Amygdala (tissue), 56 donors: Measurements from ENCODE around the gene C4orf17.
"Not testable (repeated sequence)": the region's sequence is repeated elsewhere in the genome, so short reads cannot be mapped to it uniquely, and the experiment has no call there.

Experiments
- DNase-seq, 56 donors: peaks; one replicate each; lab custom pipeline; 2025; lab: John Stamatoyannopoulos, UW

Gene C4orf17

DNA sequence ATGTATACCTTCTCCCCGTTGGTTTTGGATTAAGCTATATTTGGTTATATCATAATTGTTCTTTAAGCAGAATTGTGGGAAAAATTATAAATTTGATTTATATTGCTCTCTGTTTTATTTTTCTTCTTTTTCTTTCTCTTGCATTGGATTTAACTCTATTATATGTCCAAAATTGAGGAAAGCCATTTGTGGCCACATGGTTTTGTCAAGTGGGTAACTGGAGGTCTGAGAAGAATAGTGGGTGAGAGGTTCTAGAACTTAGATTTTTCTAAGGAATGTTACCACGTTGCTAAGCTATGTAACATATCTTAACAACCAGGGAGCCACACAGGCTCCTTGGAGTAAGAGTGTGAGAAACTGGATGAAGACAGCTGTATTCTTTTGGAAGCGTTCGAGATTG, at the start of gene C4orf17:
TSS of gene C4orf17 (plus strand) at position 301 of the 400 bp plus-strand sequence. CDS start 2,061 bp downstream, outside the sequence.
- no peak for DNase-seq

DNA sequence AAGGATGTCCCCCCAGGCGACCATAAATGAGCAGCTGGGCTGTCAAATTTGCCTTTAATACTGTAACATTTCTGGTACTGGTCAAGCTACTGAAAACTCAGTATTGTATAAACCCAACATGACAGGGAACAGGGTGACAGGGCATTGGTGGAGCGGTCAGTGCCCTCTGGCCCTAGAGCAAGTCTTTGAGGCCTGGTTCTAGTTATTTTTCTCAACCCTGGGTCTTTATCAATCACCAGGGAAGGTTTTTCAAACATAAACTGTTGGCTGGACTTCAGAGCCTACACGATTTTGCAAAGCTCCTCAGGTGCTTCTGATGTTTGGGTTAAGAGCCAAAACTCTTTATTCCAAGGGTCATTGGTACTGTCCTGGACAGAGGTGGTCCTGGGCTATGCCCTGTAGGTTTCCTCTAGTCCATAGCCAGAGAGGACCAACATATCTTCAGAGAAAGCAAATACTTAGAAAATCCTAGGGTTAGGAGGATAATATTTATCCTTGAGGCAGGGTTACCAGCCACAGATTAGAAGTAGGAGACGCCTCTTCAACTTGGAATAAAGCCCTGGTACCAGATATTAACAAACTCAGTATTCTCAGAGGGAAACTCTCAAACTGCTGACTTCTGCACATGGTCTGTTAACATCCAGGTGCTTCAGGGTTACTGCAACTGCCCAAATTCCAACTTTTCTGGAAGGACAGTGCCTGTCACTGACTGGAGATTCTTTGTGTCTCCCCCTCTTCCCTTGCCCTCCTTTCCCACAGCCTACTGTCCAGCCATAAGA, 49.0 kb upstream of the C4orf17 start:
- DNase-seq = no peak

DNA sequence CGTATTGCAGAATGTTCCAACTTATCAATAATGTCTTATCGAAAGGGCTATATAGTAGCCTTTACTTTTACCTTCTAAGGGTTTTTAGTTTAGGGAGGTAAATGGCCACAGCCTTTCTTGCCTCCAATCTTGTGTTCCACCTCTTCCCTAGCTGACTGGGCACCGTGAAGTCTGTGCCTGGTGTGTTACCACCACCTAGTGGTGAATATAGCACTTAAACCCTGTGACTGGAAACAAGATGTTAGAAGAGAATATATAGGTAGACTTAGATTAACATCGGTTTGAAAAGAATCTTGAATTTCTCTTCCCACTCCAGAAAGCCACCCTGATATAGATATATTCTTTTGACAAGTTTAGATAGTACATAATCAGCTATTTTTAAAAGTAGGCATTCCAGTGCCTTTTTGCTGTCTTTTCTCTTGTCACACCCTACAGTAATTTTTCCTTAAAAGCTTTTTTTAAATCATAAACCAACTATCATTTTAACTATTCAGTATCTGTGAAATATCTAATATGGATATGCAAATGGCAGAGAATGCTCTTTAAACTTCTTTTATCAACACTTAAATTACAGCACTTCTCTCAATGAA, 47.9 kb upstream of the C4orf17 start:
- DNase-seq = peak in 42 of 56 donors; percentile 0 to 64 (median 14)

DNA sequence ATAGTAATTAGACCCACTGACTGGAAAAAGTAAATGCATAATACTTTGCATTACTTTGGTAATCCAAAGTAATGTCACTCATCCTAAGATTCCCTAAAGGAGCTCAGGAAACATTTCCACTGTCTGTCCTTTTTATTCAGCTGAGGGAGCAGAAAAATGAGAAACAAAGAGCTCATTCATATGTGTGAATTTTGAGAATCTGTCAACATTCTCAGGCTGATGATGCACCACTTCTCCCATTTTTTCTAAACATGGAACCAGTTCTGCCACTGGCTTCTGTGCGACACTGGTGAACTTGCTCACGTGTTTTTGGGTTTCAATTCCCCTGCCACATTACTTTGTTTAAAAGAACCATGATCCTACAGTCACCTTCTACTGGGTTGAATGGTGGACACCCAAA, 47.3 kb upstream of the C4orf17 start:
- no peak for DNase-seq

DNA sequence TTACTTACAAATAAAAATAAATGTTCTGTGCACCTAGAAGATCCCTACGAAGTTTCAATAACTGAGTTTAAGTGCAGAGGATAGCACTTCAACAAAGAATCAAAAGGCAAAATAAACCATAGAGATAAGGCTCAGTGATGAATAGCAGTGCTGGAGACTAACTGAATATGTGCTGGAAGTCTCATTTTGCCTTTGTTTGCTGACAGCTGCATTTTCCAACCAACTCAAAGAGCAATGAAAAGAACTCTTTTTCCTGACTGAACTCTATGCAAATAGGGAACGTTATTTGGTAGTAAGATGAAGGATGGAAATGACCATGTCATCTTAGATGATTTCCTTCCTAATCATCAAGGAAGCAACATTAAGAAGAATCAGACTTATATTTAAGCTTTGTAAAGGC, 42.9 kb upstream of the C4orf17 start:
- DNase-seq = peak in 2 of 56 donors; percentile 0 to 4

DNA sequence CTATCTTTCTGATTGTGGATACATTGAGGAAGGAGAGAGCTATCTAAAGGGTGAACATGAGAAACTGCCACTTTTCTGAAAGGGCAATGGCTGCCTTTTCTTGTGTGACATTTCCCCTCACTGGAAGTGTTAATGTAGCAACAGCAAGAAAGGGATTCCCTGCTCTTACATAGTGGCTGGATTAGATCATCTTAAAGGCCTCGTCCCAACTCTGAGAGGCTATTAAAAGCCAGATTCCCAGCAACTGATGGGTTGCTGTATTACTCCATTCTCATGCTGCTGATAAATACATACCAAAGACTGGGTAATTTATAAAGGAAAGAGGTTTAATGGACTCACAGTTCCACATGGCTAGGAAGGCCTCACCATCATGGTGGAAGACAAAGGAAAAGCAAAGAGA, 41.9 kb upstream of the C4orf17 start:
- no peak for DNase-seq

DNA sequence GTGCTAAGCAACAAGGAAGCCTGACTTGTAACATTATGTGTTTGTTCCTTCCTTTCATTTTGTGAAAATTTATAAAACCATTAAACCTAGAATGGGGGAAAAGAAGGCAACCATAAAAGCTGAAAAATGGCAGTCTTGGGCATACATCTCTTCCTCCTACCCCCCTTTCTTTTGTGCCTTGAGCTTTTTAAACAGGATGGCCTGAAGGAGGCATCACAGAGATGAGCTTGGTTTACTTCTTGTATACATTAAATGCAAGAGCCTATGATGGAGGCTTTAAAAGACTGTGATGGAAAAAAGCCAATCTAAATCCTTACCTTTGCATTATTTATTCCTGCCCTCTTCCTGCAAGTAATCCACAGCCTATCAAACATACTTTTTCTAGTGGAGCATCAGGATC, 39.5 kb upstream of the C4orf17 start:
- no peak for DNase-seq

DNA sequence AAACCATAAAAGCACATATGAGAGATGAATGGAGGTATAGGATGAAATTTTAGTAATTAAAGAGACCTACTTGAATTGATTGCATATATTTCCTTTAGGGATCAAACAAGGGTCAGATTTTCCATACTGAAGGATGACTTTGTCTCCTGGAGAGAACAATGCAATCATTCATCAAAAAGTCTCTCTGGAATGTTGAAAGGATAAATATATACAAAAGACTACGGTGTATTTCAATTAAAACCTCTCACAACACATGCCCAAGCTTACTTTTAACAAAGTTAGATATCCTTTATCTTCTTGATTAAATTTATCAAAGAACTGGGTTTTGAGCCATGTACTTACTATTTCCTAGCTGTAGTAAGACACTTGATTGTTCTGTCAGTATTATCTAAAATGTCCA, 38.9 kb upstream of the C4orf17 start:
- DNase-seq = no peak

DNA sequence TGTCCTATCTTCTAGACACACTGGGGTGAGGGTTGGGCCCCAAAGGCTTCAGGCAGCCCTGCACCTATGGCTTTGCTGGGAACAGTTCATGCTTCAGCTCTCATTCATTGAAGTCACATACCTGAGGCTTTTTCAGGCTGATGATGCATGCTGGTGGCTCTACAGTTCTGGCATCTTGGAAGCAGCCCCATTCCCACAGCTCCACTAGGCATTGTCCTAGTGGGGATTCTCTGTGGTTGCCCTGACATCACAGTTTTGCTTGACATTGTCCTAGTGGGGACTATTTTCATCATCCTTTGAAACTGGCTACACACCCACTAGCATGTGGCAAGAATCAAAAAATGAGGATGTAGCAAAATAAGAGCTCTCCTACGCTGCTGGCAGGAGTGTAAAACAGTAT, 37.7 kb upstream of the C4orf17 start:
- DNase-seq = no peak

DNA sequence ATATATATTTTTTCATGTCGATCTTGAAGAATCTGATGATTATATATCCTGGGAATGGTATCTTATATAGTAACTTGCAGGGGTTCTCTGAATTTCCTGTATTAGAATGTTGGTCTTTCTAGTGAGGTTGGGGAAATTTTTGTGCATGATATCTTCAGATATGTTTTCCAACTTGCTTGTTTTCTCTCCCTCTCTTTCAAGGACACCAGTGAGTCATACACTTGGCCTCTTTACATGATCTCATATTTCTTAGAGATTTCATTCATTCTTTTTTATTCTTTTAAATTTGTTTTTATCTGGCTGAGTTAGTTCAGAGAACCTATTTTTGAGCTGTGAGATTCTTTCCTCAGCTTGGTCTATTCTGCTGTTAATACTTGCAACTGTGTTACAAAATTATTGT, 27.2 kb upstream of the C4orf17 start:
- no peak for DNase-seq

DNA sequence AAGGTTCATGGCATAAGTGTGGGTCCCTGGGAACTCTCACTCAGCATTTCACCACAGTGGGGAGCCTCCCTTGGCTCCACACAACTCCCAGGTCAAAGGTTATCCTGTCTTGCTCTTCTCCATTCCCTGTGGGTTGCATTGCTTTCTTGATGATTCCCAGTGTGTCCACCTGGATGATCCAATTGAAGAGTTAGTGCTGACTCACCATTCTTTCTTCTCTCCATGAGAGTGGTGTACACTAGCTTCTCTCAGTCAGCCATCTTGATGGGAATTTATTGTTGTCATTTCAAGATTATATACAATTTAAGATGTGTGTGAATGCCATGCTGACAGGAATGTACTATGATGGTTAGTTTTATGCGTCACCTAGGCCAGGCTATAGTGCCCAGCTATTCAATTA, 25.6 kb upstream of the C4orf17 start:
- no peak for DNase-seq

DNA sequence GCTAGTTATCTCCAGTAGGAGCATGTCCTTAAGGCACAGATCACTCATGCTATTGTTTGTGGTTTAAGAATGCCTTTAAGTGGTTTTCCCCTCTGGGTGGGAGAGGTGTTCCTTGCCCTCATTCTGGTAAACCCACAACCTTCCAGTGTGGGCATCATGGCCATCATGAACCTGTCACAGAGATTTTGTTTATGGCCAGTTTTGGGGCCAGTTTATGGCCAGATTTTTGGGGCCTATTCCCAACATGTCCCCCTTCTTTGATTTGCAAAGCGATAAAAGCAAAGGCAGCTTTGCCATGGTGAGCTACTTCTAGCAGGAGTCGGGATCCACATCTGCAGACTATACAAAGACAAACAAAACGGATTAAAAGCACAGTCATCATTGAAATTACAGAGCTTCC, 24.2 kb upstream of the C4orf17 start:
- DNase-seq = not testable (repeated sequence)

DNA sequence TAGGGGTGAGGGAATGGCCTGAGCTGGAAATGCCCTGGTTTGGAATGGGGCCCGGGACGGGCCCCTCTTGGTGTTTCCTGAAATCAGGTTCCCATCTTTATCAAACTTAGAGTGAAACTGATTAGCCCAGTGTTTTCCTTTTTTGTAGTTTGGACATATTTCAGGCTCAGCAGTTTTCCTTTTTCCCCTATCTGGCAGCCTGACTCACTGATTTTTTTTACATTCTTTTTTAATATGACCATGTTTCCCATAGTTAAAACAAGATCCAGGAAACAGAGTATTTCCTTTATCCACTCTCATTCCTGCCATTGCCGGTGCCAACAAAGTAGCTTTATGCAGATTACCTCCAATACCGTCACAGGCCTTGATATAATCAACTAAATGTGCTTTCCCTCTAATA, 20.5 kb upstream of the C4orf17 start:
- DNase-seq = no peak

DNA sequence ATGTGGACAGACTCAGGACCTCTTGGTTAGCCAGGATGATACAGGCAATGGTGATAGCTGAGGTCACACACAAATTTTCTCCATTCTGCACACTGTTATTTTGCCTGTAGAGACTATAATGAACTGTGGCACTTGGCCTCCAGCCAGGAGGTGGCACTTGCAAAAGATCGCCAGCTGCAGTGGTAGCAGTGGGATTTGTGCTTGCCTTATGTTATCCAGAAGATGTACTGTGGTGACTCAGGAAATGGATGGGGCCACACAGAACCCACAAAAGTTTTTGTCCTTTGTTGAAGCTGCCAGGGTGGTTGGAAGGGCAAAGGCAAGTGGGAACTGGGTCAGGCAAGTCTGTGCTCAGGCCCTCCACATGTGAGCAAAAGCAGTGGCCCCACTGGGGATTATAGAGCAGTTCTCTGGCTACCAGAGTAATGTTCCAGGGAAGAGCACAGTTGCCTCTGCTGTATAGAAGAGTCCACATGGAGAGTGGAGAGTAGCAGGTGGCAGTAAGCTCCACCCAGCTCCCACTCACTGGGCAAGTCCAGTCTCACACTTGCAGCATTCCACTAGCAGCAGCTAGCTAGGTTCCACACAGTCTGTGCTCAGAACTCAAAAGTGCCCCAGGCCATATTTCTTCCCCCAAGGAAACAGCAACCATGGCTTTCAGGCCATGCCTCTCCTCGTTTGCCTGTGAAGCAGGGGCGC, 5.9 kb upstream of the C4orf17 start:
- no peak for DNase-seq

DNA sequence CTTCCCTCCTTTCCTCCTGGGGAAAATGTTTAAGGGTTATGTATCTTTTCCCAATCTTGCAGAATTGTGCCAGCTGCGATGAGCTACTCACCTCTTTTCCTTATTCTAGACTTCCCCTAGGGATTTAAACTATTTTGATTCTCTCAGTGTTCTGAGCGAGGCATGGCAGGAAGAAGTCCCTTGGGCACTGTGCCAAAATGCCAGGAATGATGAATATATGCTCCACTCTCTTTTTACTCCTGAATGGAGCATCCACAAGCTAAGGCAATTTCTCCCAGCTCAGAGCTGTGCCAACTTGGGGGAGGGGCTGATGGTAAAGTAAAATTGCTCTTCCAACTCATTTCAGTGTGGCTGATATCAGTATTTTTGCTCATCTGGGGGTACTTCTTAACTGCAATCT, 4.0 kb upstream of the C4orf17 start:
- no peak for DNase-seq

DNA sequence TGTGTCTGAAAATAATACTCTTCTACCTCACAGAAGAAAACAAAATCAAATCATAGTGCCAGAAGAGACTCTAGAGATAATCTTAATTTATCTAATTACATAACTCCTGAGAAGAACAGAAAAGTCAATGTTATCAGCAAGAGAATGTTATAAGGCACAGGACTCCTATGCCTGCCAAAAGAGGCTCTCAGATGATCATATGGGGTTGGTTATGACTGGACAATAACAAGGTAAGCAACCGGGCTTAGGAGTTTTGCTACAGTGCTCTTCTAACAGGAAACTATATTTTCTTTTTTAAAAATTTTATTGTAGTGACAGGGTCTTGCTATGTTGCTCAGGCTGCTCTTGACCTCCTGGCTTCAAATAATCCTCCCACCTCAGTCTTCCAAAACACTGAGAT, 3.5 kb upstream of the C4orf17 start:
- DNase-seq = no peak

DNA sequence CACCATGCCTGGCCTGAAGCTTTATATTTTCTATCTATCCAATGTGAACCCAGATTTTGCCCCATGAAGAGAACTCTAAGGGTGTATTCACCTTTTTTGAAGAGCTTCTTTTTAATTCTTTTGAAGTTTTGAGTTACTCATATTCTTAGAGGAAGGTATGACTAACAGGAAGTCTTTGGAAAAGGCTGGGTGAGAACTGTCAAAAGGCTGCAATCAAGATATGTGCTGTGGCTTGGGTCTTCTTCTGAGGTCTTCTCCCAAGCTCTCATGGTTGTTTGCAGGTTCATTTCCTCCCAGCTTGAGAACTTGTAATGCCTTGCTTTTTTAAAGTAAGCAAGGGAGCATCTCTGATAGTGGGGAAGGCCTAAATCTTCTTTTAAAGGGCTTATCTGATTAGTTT, 3.1 kb upstream of the C4orf17 start:
- DNase-seq = no peak

DNA sequence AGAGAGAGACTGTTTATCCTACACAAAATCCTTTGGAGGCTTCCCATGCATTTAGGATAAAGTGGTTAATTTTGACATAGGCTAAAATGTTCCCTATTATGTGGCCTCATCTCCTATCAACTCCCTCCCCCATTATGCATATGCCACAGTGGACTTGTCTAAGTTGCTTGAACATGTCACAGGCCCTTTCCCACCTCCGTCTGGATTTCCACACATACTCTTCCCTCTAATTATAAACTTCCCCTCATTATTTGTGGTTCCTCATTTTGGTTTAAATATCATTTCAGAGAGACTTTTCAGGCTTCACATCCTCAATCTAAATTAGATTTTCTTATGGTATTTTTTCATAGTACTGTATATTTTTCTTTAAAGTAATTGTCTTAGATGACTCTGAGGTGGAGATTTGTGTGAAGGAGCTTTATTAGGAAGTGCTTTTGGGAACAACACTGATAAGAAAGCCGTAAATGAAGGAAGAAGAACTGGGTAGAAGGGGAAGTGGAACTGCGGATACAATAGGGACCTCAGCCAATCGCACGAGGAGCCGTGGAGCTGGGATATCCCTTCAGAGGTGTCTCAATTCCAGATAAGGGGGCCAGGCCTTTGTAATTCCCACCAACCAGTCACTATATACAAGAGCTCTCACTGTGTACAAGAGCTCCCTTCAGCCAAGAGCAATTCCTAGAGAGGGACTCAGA, 7.9 kb downstream of the C4orf17 start:
- peak in 1 of 56 donors; percentile 0 for DNase-seq

DNA sequence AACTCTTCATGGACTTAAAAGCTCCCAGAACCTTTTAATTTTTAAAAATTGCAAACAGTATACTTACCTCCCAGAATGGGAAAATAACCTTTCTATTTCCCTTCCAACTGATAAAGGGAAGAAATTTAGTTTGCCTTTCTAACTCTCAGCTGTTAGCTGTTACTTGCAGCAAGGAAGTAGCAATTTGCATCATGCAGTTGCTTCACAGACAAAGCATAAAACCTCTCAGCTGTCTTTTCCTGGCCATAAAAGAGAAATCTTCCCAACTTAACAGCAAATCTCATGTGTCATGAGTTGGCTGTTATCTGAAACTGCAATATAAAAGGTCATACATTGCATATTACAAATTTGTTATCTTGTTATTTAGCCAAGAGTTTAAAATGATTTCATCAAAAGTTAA, 18.4 kb downstream of the C4orf17 start:
- no peak for DNase-seq

DNA sequence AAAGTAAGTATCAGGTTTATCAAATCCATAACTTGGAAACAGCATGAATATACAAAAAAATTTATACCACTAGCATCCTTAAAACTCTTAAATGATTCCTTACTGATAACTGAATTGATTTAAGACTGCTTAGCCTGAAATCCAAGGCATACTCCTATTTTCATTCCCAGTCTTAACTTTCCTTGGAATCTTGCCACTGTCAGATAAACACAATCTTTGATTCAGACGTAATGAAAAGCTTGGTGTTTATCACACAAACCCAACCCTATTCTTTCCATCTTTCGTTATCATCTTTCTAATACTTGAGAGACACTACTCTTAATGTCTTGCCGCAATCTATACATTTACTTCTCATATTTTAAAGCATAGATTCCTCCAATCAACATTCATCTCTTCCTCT, 19.1 kb downstream of the C4orf17 start:
- no peak for DNase-seq

DNA sequence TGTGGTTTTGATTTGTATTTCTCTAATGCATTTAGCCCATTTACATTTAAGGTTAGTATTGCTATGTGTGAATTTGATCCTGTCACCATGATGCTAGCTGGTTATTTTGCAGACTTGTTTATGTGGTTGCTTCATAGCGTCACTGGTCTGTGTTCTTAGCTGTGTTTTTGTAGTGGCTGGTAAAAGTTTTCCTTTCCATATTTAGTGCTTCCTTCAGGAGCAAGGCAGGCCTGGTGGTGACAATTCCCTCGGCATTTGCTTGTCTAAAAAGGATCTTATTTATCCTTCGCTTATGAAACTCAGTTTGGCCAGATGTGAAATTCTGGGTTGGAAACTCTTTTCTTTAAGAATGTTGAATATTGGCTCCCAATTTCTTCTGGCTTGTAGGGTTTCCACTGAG, 23.9 kb downstream of the C4orf17 start:
- DNase-seq = not testable (repeated sequence)
